Fibroblast of upper back skin (primary cell): ENCODE results near the gene CACNA1H.
"Not testable (repeated sequence)": the region's sequence is repeated elsewhere in the genome, so short reads cannot be mapped to it uniquely, and the experiment has no call there.

Experiments
- DNase-seq: peaks from one replicate; pipeline ENCODE4 v3.0.0-alpha.2; 2013

CACNA1H gene

GRCh38 chr16:1215574-1216295 is 62.8 kb downstream of the CACNA1H start:
- DNase-seq: no peak

- no peak for DNase-seq
Observed at GRCh38 chr16:1216296-1216619, 63.4 kb downstream of the CACNA1H start.

- DNase-seq: no peak
Observed at GRCh38 chr16:1216681-1217400, 63.9 kb downstream of the CACNA1H start.

DNA sequence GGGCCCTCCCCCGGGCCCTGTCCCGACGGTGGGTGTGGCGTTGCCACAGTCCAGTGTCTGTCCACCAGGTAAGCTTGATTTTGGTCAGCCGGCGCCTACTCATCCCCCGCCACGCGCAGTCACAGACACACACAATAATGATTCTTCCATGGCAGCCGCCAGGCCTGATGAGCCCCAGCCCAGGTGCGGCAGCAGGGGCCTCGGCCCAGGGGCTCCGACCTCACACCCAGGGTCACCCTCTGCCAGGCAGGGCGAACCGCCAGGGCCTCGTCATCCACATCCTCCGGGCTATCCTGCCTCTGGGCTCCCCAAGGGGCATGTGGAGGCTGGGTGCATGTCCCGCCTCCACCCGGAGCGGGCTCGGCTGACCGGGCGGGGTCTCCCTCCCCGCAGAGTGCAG is 64.6 kb downstream of the CACNA1H start:
- no peak for DNase-seq

DNA sequence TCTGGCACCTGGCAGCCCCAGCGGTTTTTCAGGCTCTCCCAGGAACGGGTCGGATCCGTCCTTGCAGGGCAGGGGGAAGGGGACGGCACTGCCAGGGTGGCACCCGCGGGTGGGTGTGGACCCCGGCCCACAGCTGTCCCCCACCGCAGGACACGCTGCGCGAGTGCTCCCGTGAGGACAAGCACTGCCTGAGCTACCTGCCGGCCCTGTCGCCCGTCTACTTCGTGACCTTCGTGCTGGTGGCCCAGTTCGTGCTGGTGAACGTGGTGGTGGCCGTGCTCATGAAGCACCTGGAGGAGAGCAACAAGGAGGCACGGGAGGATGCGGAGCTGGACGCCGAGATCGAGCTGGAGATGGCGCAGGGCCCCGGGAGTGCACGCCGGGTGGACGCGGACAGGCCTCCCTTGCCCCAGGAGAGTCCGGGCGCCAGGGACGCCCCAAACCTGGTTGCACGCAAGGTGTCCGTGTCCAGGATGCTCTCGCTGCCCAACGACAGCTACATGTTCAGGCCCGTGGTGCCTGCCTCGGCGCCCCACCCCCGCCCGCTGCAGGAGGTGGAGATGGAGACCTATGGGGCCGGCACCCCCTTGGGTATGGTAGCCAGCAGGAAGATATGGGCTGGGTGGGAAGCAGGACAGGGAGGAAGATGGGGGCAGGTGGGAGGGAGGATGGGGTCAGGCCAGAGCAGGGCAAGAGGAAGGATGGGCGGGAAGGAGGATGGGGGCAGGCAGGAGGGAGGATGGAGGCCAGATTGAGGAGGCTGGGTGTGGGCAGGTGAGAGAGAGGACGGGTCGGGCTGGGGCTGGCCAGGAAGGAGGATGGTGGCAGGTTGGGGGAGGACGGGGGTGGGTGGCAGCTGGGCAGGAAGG is 65.4 kb downstream of the CACNA1H start:
- no peak for DNase-seq

DNA sequence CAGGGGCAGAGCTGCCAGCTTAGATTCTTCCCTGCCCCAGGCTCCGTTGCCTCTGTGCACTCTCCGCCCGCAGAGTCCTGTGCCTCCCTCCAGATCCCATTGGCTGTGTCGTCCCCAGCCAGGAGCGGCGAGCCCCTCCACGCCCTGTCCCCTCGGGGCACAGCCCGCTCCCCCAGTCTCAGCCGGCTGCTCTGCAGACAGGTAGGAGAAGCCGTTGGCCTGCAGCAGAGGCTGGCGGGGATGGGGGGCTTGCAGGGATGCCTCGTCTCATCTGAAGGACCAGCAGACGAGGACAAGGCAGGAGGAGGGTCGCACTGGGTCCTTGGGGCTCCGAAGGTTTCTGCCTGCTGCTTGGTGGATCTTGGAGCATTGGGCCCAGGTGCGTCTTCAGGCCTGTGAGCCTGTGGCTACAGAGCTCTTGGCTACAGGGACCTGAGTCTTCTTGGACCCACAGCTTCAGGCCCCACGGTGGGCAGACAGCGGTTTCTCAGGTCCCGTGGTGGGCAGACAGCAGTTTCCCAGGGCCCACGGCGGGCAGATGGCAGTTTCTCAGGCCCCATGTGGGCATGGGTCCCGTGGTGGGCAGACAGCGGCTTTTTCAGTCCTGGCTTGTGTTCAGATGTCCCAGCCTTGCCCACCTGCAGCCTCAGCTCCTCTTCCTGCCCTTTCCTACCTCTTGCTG is 66.2 kb downstream of the CACNA1H start:
- DNase-seq: no peak

- no peak for DNase-seq
Observed at GRCh38 chr16:1220098-1220728, 67.3 kb downstream of the CACNA1H start.

DNA sequence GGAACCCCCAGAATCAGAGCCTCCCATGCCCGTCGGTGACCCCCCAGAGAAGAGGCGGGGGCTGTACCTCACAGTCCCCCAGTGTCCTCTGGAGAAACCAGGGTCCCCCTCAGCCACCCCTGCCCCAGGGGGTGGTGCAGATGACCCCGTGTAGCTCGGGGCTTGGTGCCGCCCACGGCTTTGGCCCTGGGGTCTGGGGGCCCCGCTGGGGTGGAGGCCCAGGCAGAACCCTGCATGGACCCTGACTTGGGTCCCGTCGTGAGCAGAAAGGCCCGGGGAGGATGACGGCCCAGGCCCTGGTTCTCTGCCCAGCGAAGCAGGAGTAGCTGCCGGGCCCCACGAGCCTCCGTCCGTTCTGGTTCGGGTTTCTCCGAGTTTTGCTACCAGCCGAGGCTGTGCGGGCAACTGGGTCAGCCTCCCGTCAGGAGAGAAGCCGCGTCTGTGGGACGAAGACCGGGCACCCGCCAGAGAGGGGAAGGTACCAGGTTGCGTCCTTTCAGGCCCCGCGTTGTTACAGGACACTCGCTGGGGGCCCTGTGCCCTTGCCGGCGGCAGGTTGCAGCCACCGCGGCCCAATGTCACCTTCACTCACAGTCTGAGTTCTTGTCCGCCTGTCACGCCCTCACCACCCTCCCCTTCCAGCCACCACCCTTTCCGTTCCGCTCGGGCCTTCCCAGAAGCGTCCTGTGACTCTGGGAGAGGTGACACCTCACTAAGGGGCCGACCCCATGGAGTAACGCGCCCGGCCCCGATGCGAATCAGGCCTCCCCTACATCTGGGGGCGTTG is 68.1 kb downstream of the CACNA1H start:
- no peak for DNase-seq

DNA sequence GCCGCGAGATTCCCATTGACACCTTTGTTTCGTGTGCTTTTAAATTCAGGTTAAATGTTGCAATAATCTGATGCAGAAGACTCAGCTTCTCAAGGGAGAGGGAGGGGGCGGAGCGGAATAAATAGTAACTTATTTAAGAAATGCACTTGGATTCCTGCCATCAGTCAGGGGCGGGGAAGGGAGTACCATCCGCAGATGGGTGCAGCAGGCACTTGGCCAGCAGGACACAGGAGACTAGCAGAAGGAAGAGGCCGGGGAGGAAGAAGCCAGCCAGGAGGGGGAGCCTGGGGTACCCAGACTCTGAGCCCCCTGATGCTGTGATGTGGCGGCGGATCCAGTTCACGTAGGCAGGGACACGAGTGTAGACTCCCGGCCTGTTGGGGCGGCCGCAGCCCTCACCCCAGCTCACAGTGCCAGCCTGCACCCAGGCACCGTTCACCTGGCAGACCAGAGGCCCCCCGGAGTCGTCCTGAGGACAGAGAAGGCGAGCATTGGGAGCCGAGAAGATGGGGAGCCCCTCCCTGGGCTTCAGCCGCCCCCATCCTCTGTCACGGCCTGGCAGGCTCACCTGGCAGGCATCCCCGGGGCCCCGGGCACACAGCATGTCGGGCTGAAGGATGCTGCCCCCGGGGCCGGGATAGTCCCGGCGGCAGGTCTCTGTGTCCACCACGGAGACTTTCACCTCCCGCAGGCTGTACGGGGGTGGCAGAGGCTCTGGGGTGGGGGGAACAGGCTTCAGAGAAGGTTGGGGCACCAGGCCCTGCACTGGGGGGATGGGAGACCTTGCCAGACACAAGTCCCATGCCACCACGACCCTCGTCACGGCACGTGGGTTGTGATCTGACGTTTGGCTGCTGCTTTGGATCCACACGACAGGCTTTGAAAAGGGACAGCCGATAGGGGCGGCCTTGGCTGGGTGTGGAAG is 69.0 kb downstream of the CACNA1H start:
- DNase-seq: no peak

- no peak for DNase-seq
Observed at GRCh38 chr16:1222553-1223354, 69.8 kb downstream of the CACNA1H start.

- DNase-seq: no peak
Observed at GRCh38 chr16:1223355-1224214, 70.7 kb downstream of the CACNA1H start.

DNA sequence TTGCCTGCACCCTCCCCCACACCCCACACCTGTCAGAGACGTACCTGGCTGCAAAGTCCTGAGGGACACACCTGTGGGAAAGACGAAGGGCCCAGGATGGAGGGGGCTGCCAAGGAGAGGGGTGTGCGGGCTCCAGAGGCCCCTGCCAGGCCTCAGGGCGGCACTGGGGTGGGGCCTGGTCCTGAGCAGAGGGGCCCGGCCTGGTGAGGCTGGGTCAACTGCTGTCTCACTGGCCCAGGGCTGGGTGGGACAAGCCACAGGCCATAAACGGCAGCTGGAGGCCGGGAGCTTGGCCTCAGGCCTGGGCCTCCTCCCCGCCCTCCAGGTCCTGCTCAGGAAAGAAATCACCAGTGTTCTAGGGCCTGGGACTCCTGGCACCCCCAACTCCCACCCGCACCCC is 71.7 kb downstream of the CACNA1H start:
- no peak for DNase-seq

GRCh38 chr16:1225051-1225451 is 72.1 kb downstream of the CACNA1H start, which contains the start of gene TPSG1:
TSS of gene TPSG1 (minus strand) at chr16:1225268. CDS start at chr16:1225252, 16 bp downstream.
- no peak for DNase-seq

- not testable (repeated sequence) for DNase-seq
Observed at GRCh38 chr16:1225728-1226311, 72.9 kb downstream of the CACNA1H start.

DNA sequence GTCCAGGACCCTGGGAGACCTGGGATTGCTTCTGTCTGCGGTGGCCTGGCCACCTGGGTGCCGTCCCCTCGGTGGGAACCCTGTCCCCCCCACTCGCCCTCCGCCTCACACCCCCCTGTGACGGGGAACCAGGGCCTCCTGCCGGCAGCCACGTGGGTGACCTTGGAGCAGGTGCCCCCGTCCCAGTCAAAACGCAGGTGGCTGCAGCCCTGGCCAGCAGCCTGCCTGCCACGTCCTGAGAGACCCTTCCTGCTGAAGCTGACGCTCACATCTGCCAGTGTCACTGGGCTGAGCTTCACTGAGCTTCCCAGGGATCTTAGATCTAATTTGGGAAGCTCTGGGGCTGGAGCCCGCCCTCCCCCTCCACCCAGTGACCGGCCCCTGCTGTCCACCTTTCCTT is 73.8 kb downstream of the CACNA1H start:
- not testable (repeated sequence) for DNase-seq

DNA sequence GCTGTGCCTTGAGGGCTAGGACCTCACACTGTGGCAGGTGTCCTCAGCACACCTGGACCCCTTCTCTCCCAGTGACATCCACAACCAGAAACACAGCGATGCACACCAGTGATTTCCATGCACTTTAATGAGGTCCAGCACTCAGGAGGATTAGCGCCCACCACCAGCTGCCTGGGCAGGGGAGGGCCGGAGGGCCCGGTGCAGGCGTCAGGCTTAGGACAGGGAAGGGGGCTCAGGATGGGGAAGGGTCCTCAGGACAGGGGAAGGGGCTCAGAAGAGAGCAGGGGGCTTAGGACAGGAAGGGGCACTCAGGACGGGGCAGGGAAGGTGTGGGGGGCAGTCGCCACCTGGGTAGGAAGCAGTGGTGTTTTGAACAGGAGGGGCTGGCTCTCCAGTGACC is 75.3 kb downstream of the CACNA1H start:
- not testable (repeated sequence) for DNase-seq

DNA sequence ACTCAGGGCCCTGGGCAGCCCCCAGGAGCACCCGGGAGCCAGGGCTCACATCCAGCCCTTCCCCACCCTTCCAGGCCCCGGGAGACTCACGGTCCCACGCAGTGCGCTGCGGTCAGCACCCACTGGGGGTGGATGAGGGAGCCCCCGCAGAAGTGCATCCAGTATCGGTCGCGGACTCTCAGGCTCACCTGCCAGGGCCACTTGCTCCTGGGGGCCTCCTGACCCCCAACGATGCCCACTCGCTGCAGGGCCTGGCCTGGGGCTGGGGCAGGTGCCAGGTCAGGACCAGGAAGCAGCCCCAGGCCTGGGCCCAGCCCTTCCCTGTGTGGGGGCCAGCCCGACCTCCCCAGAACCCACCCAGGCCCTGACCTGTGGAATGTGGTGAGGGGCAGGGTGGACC is 76.6 kb downstream of the CACNA1H start:
- not testable (repeated sequence) for DNase-seq

GRCh38 chr16:1230084-1230470 is 77.2 kb downstream of the CACNA1H start, which contains the start of gene TPSB2:
TSS of gene TPSB2 (minus strand) at chr16:1230184. CDS start at chr16:1229951, 233 bp downstream.
- not testable (repeated sequence) for DNase-seq
